H1 (cell line): ENCODE data around the gene MEA1. TPM values are rescaled to one million over a fixed set of nuclear protein-coding genes. Genes with fewer than 3 reads are reported as not detected.

Experiments used
- CTCF ChIA-PET: fragments of 300-600 bp; sonication (Branson Sonifier 250); formaldehyde crosslinking; loops from one replicate; lab custom pipeline; 2021; ENCODE audit not compliant: partially characterized antibody; lab: Charles Lee
- POLR2A ChIA-PET: fragments of 300-600 bp; sonication (Branson Sonifier 250); formaldehyde crosslinking; loops from one replicate; lab custom pipeline; 2021; ENCODE audit warnings: inconsistent platforms; ENCODE audit not compliant: partially characterized antibody; lab: Charles Lee
- DNase-seq, 2 experiments: peaks; one replicate each; pipeline versions ENCODE4 v3.0.0 to v3.0.0-alpha.2; 2010 to 2022; ENCODE audit warnings: low spot score in 2 of 2, low read depth in 1 of 2, mixed read lengths in 1 of 2
- FAIRE-seq: peaks from 2 replicates; lab custom pipeline; 2011; peaks lifted over from hg19 to GRCh38; lab: Jason Lieb, UNC
- H2AFZ ChIP-seq: 2 replicates; pipeline ENCODE4 v1.8.1; 2012; ENCODE audit warnings: low read length, inconsistent platforms
- H2AK5ac ChIP-seq: 2 replicates; pipeline ENCODE4 v1.6.1; 2013; ENCODE audit warnings: low read depth, low read length
- H2BK120ac ChIP-seq: replicated peaks from 2 replicates; pipeline ENCODE3; 2013; ENCODE audit warnings: low read depth, low read length, inconsistent platforms
- H2BK12ac ChIP-seq: 2 replicates; pipeline ENCODE4 v1.6.1; 2013; ENCODE audit warnings: low read depth, low read length
- H2BK15ac ChIP-seq: 2 replicates; pipeline ENCODE4 v1.6.1; 2013; ENCODE audit warnings: low read length
- H2BK20ac ChIP-seq: 2 replicates; pipeline ENCODE4 v1.6.1; 2013; ENCODE audit warnings: low read length
- H2BK5ac ChIP-seq: 2 replicates; pipeline ENCODE4 v1.6.1; 2013; ENCODE audit warnings: low read depth, low read length
- H3K14ac ChIP-seq: 2 replicates; pipeline ENCODE4 v1.6.1; 2013; ENCODE audit warnings: inconsistent platforms; ENCODE audit not compliant: insufficient read length
- H3K18ac ChIP-seq: 2 replicates; pipeline ENCODE4 v1.6.1; 2013; ENCODE audit warnings: low read length; ENCODE audit errors: extremely low read depth
- H3K23ac ChIP-seq: 2 replicates; pipeline ENCODE4 v1.6.1; 2013; ENCODE audit warnings: inconsistent platforms; ENCODE audit not compliant: insufficient read length
- H3K23me2 ChIP-seq: 2 replicates; pipeline ENCODE4 v1.6.1; 2013; ENCODE audit warnings: low read depth, low read length
- H3K27ac ChIP-seq: 2 replicates; pipeline ENCODE4 v1.6.1; 2011; ENCODE audit warnings: low read depth, low read length, inconsistent platforms
- H3K27me3 ChIP-seq, 4 experiments: replicated peaks in 1 of 4; 1 replicate in 1 of 4; 2 replicates in 3 of 4; pipeline versions ENCODE4 v1.6.1 to v1.8.1; 2011 to 2013; ENCODE audit warnings: low read length in 3 of 4, mild to moderate bottlenecking in 3 of 4, inconsistent platforms in 2 of 4, mixed read lengths in 2 of 4, moderate library complexity in 1 of 4; ENCODE audit not compliant: control insufficient read depth in 3 of 4, insufficient read depth in 3 of 4; ENCODE audit errors: extremely low read depth in 1 of 4
- H3K36me3 ChIP-seq, 4 experiments: 2 replicates each; pipeline versions ENCODE4 v1.6.1 to v1.8.1; 2011 to 2013; ENCODE audit warnings: mild to moderate bottlenecking in 4 of 4, low read length in 3 of 4, moderate library complexity in 2 of 4, control low read depth in 1 of 4, inconsistent platforms in 1 of 4; ENCODE audit not compliant: insufficient read depth in 4 of 4, control insufficient read depth in 2 of 4
- H3K4ac ChIP-seq: replicated peaks from 2 replicates; pipeline ENCODE3; 2013; ENCODE audit warnings: low read length, low read depth, mixed read lengths, inconsistent platforms; ENCODE audit not compliant: insufficient read length
- H3K4me1 ChIP-seq, 4 experiments: replicated peaks in 1 of 4; 1 replicate in 1 of 4; 2 replicates in 3 of 4; pipeline versions ENCODE4 v1.6.1 to v1.8.1; 2011 to 2013; ENCODE audit warnings: low read length in 3 of 4, inconsistent platforms in 2 of 4, mixed read lengths in 1 of 4; ENCODE audit not compliant: insufficient read depth in 4 of 4, control insufficient read depth in 3 of 4
- H3K4me2 ChIP-seq, 2 experiments: 2 replicates each; pipeline versions ENCODE4 v1.6.1 to v1.8.1; 2011 to 2013; ENCODE audit warnings: low read depth in 2 of 2, low read length in 2 of 2, control low read depth in 1 of 2, inconsistent platforms in 1 of 2, mild to moderate bottlenecking in 1 of 2; ENCODE audit not compliant: insufficient read depth in 1 of 2
- H3K4me3 ChIP-seq, 4 experiments: fragments of 200-600, 300-600 bp in 1 of 4; sonication (generic), shearing (Covaris generic), sonication (Bioruptor Twin) in 1 of 4; 2 replicates each; pipeline versions ENCODE4 v1.5.1 to v1.8.1; 2011 to 2016; ENCODE audit warnings: low read length in 4 of 4, low read depth in 3 of 4, control low read depth in 2 of 4, inconsistent platforms in 2 of 4, mild to moderate bottlenecking in 2 of 4, mixed read lengths in 1 of 4, moderate library complexity in 1 of 4; ENCODE audit not compliant: insufficient read depth in 2 of 4; ENCODE audit errors: extremely low read depth in 1 of 4
- H3K56ac ChIP-seq: replicated peaks from 2 replicates; pipeline ENCODE3; 2013; ENCODE audit warnings: low read depth, mild to moderate bottlenecking, mixed read lengths, low read length, inconsistent platforms; ENCODE audit not compliant: insufficient read length
- H3K79me1 ChIP-seq: 2 replicates; pipeline ENCODE4 v1.6.1; 2013; ENCODE audit warnings: low read depth, low read length, control low read depth
- H3K79me2 ChIP-seq, 2 experiments: 2 replicates each; pipeline versions ENCODE4 v1.6.1 to v1.8.1; 2012 to 2013; ENCODE audit warnings: low read length in 2 of 2, mild to moderate bottlenecking in 2 of 2, inconsistent platforms in 1 of 2; ENCODE audit not compliant: insufficient read depth in 2 of 2, control insufficient read depth in 1 of 2
- H3K9ac ChIP-seq, 4 experiments: replicated peaks in 1 of 4; 1 replicate in 1 of 4; 2 replicates in 3 of 4; pipeline versions ENCODE4 v1.6.1 to v1.8.1; 2011 to 2013; ENCODE audit warnings: low read depth in 3 of 4, low read length in 3 of 4, control low read depth in 2 of 4, mild to moderate bottlenecking in 2 of 4, moderate library complexity in 2 of 4, inconsistent platforms in 1 of 4; ENCODE audit errors: extremely low read depth in 1 of 4
- H3K9me3 ChIP-seq, 2 experiments: 2 replicates each; pipeline versions ENCODE4 v1.6.1 to v1.8.1; 2012 to 2013; ENCODE audit warnings: mild to moderate bottlenecking in 2 of 2, moderate library complexity in 2 of 2, control low read depth in 1 of 2, inconsistent platforms in 1 of 2, low read depth in 1 of 2, low read length in 1 of 2, mixed read lengths in 1 of 2; ENCODE audit not compliant: insufficient read depth in 2 of 2
- H4K20me1 ChIP-seq, 2 experiments: replicated peaks in 1 of 2; 2 replicates each; pipeline versions ENCODE3 to v1.8.1; 2011 to 2013; ENCODE audit warnings: inconsistent platforms in 2 of 2, low read length in 2 of 2, mild to moderate bottlenecking in 1 of 2; ENCODE audit not compliant: insufficient read depth in 2 of 2, control insufficient read depth in 1 of 2
- H4K5ac ChIP-seq: 2 replicates; pipeline ENCODE4 v1.6.1; 2013; ENCODE audit warnings: low read length, low read depth, mixed read lengths, inconsistent platforms; ENCODE audit not compliant: insufficient read length
- H4K8ac ChIP-seq: 2 replicates; pipeline ENCODE4 v1.8.0; 2013; ENCODE audit warnings: mild to moderate bottlenecking, moderate library complexity, low read length, inconsistent platforms; ENCODE audit not compliant: insufficient read depth; ENCODE audit errors: extremely low read depth
- H4K91ac ChIP-seq: replicated peaks from 2 replicates; pipeline ENCODE3; 2013; ENCODE audit warnings: low read length, mixed read lengths, inconsistent platforms; ENCODE audit not compliant: insufficient read length
- BRCA1 ChIP-seq: IDR thresholded peaks from 2 replicates; pipeline ENCODE4 v1.6.1; 2012; ENCODE audit warnings: low read depth, low read length, improper control_type of control experiment
- EP300 ChIP-seq, 2 experiments: IDR thresholded peaks; 1 replicate in 1 of 2; 2 replicates in 1 of 2; pipeline ENCODE4 v1.6.1; 2011 to 2012; ENCODE audit warnings: low read depth in 2 of 2, low read length in 2 of 2, mild to moderate bottlenecking in 2 of 2, borderline replicate concordance in 1 of 2, inconsistent platforms in 1 of 2, moderate library complexity in 1 of 2
- SAP30 ChIP-seq: fragments of 300-600 bp; sonication (generic); IDR thresholded peaks from 2 replicates; pipeline ENCODE4 v1.7.1; 2012; ENCODE audit warnings: low read length, moderate library complexity, mild to moderate bottlenecking, inconsistent platforms; ENCODE audit not compliant: insufficient read depth, insufficient replicate concordance
- SUZ12 ChIP-seq: fragments of 200-600 bp; sonication (generic); IDR thresholded peaks from 2 replicates; pipeline ENCODE4 v1.6.1; 2012; ENCODE audit warnings: mild to moderate bottlenecking, inconsistent platforms, low read length, moderate library complexity, mixed read lengths
- TAF7 ChIP-seq: optimal IDR thresholded peaks from 2 replicates; pipeline ENCODE3; 2011; ENCODE audit warnings: low read depth, mild to moderate bottlenecking, inconsistent platforms, low read length, moderate library complexity, borderline replicate concordance
- TBP ChIP-seq: IDR thresholded peaks from 2 replicates; pipeline ENCODE4 v1.6.1; 2011; ENCODE audit warnings: low read depth, low read length, improper control_type of control experiment
- TCF12 ChIP-seq: IDR thresholded peaks from 2 replicates; pipeline ENCODE4 v1.6.1; 2011; ENCODE audit warnings: low read depth, mild to moderate bottlenecking, low read length
- WGBS, 2 experiments: shearing (Covaris generic) in 1 of 2; methylation state at CpG; one replicate each; pipeline versions ENCODE4 v1.1.6 to v1.1.7; 2013 to 2015; ENCODE audit warnings: low lambda C conversion rate in 2 of 2, mixed read lengths in 2 of 2, inconsistent platforms in 1 of 2, low coverage in 1 of 2, missing lambda C conversion rate in 1 of 2; ENCODE audit not compliant: insufficient replicate concordance in 2 of 2, insufficient coverage in 1 of 2, insufficient read length in 1 of 2; ENCODE audit errors: extremely low coverage in 1 of 2, missing lambda C conversion rate in 1 of 2; 5-methylcytosine and 5-hydroxymethylcytosine counted together
- polyA plus RNA-seq, 7 experiments: library from polyadenylated mRNA; depleted of rRNA in 3 of 7; stranded (reverse) in 5 of 7; unstranded in 2 of 7; fragments of >200 nt in 5 of 7; fragments of 200-250 nt in 2 of 7; gene quantifications; 1 replicate in 5 of 7; 2 replicates in 1 of 7; 4 replicates in 1 of 7; pipeline versions ENCODE4 v1.2.1 to v1.2.3, GENCODE V29; 2011 to 2013; ENCODE audit warnings: missing spikeins in 2 of 7, mixed read lengths in 2 of 7
- total RNA-seq: library from RNA; stranded (reverse); fragmentation: NEBNext Ultra II Directional; extraction: Animal tissue kit (Norgen Biotek cat#: 25700); gene quantifications from 2 replicates; pipeline ENCODE4 v1.2.1, GENCODE V29; 2021

MEA1 gene
- total and polyA plus RNA-seq, 2 of the 8 experiments (the other 6 are each of a cell fraction or from before 2014, with no cell fraction given): 94.2 to 96.4 TPM

DNA sequence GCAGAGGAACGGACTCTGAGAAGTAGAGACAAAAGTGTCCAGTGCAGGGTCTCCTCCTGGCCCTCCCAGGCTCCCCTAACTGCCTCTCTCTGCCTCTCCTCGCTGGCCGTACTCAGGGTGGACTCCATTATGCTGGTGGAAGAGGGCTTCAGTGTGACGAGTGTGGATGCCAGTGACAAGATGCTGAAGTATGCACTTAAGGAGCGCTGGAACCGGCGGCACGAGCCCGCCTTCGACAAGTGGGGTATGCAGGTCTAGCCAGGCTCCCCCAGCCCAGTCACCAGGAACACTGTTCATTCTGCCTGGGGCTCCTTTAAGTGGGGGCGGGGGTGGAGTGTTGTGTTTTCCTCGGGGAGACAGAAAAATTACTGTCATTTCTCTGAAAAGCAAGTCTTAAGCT, 51.6 kb downstream of the MEA1 start:
- no peak overlapping the region for H4K8ac ChIP-seq
- no peaks in the 10 kb centered on the region for H3K79me2 ChIP-seq
- peaks cover 0 to 10% (median 6%) of the 10 kb centered on the region in 4 experiments; a peak in 5 of 7 replicates for H3K4me1 ChIP-seq
- H2BK5ac ChIP-seq: no peak overlapping the region
- no peak overlapping the region for H3K4me3 ChIP-seq
- H3K23me2 ChIP-seq: peaks cover 10% of the 10 kb centered on the region
- 92% methylated on average over 12 of the region's 12 CpGs; no CpG with 5 or more reads in 1 of the 2 experiments for WGBS, 2 experiments
- no peak overlapping the region for H3K4ac ChIP-seq
- no peak overlapping the region for H2BK12ac ChIP-seq
- peaks cover 0 to 2% of the 10 kb centered on the region in 2 experiments for H4K20me1 ChIP-seq
- H3K79me1 ChIP-seq: no peaks in the 10 kb centered on the region; the same call in 1 of the 2 replicates
- DNase-seq: no peak
- no peak overlapping the region for H3K56ac ChIP-seq
- ChIA-PET POLR2A (interaction anchor here (1.7 to 5.3 kb wide), 4 partner anchors 12 to 92 kb away, joined by 4 to 21 read pairs (median 6); partner anchors contain the start of gene CUL7), CTCF (interaction anchor here (0.8 to 4.3 kb wide), 6 partner anchors 9 to 61 kb away, joined by 3 to 30 read pairs (median 4); partner anchors contain the start of genes CNPY3 and PEX6)
- H3K18ac ChIP-seq: no peak overlapping the region
- no peak overlapping the region for H4K5ac ChIP-seq
- no peak overlapping the region for H4K91ac ChIP-seq
- H2BK20ac ChIP-seq: no peak overlapping the region
- H3K27me3 ChIP-seq: peaks cover 0 to 13% (median 10%) of the 10 kb centered on the region in 4 experiments; a peak in 5 of 7 replicates
- H3K14ac ChIP-seq: no peak overlapping the region
- H2BK15ac ChIP-seq: 0 out of 2 replicates have a peak overlapping the region, but pooled peaks have one; percentile 40
- peaks cover 0 to 2% (median 0%) of the 10 kb centered on the region in 4 experiments; a peak in 1 of 8 replicates for H3K36me3 ChIP-seq
- H3K23ac ChIP-seq: no peak overlapping the region
- H3K27ac ChIP-seq: no peak overlapping the region
- no peak overlapping the region for H2AK5ac ChIP-seq
- H3K4me2 ChIP-seq: no peak overlapping the region
- no peak for FAIRE-seq
- H2BK120ac ChIP-seq: no peak overlapping the region
- TF ChIP-seq TBP (no peak), SAP30 (no peak), EP300 (IDR thresholded peaks at IDR 0.05; ENCODE audit: borderline replicate concordance in 1 of 2, low read depth in 2 of 2, low read length in 2 of 2) (no peak), BRCA1 (no peak), TAF7 (no peak), SUZ12 (no peak), TCF12 (no peak)
- no peak overlapping the region for H2AFZ ChIP-seq
- H3K9me3 ChIP-seq: no peaks in the 10 kb centered on the region
- no peak overlapping the region for H3K9ac ChIP-seq
